ENCODE data around the gene ATP2A3.

Gene ATP2A3

GRCh38 chr17:3903051-3903825 lies 61.0 kb downstream of the ATP2A3 start:
- Histone ChIP-seq H3K9ac (ENCODE audit: low read depth, low read length, poor library complexity, severe bottlenecking) (no peak overlapping the region), H3K4me2 (ENCODE audit: low read depth, low read length, poor library complexity, severe bottlenecking) (no peak overlapping the region), H3F3A (ENCODE audit: low read depth) (no peaks in the 10 kb centered on the region), H2AFZ (ENCODE audit: low read length) (no peak overlapping the region), H3K9me2 (replicated peaks; ENCODE audit: low read depth, low read length) (no peaks in the 10 kb centered on the region), H3K4me1 (ENCODE audit: insufficient read depth, low read length, poor library complexity, severe bottlenecking) (peaks cover 4% of the 10 kb centered on the region), H3K4me3 (ENCODE audit: low read length, poor library complexity, severe bottlenecking) (no peak overlapping the region), H4K20me1 (ENCODE audit: insufficient read depth, low read length, poor library complexity, severe bottlenecking) (no peaks in the 10 kb centered on the region), H3K9me3 (ENCODE audit: insufficient read depth, low read depth, low read length) (no peaks in the 10 kb centered on the region), H3K79me2 (ENCODE audit: insufficient read depth, low read length) (peaks cover 5% of the 10 kb centered on the region; the same call in 1 of the 2 replicates), H3K36me3 (ENCODE audit: insufficient read depth, low read length) (peaks cover 5% of the 10 kb centered on the region; the same call in 1 of the 2 replicates), H3K27me3 (ENCODE audit: insufficient read depth, low read length, poor library complexity, severe bottlenecking) (no peaks in the 10 kb centered on the region)
- TF ChIP-seq EZH2phosphoT487 (IDR thresholded peaks at IDR 0.05; ENCODE audit: borderline replicate concordance) (no peak), CTCF (conservative IDR thresholded peaks at IDR 0.05; ENCODE audit: low read length) (no peak)

- H3K36me3 ChIP-seq (ENCODE audit: insufficient read depth, low read length): peaks cover 5% of the 10 kb centered on the region; the same call in 1 of the 2 replicates
- no peaks in the 10 kb centered on the region for H3K79me2 ChIP-seq (ENCODE audit: insufficient read depth, low read length)
- H3F3A ChIP-seq (ENCODE audit: low read depth): no peaks in the 10 kb centered on the region
- H3K27me3 ChIP-seq (ENCODE audit: insufficient read depth, low read length, poor library complexity, severe bottlenecking): no peaks in the 10 kb centered on the region
- no peak for TF ChIP-seq CTCF (conservative IDR thresholded peaks at IDR 0.05; ENCODE audit: low read length)
- TF ChIP-seq EZH2phosphoT487 (IDR thresholded peaks at IDR 0.05; ENCODE audit: borderline replicate concordance): no peak
- no peak overlapping the region for H2AFZ ChIP-seq (ENCODE audit: low read length)
- H3K4me3 ChIP-seq (ENCODE audit: low read length, poor library complexity, severe bottlenecking): no peak overlapping the region
- H3K9ac ChIP-seq (ENCODE audit: low read depth, low read length, poor library complexity, severe bottlenecking): no peak overlapping the region
- H3K4me2 ChIP-seq (ENCODE audit: low read depth, low read length, poor library complexity, severe bottlenecking): no peak overlapping the region
- peaks cover 4% of the 10 kb centered on the region for H3K4me1 ChIP-seq (ENCODE audit: insufficient read depth, low read length, poor library complexity, severe bottlenecking)
- H4K20me1 ChIP-seq (ENCODE audit: insufficient read depth, low read length, poor library complexity, severe bottlenecking): no peaks in the 10 kb centered on the region
- no peaks in the 10 kb centered on the region for H3K9me3 ChIP-seq (ENCODE audit: insufficient read depth, low read depth, low read length)
- H3K9me2 ChIP-seq (replicated peaks; ENCODE audit: low read depth, low read length): no peaks in the 10 kb centered on the region
These were observed 63.6 kb downstream of the ATP2A3 start for GRCh38 chr17:3900646-3901045.

- Histone ChIP-seq H3K9me3 (ENCODE audit: insufficient read depth, low read depth, low read length) (no peaks in the 10 kb centered on the region), H3K4me2 (ENCODE audit: low read depth, low read length, poor library complexity, severe bottlenecking) (no peak overlapping the region), H3K9ac (ENCODE audit: low read depth, low read length, poor library complexity, severe bottlenecking) (no peak overlapping the region)
These were observed 66.5 kb downstream of the ATP2A3 start for GRCh38 chr17:3897731-3898130.

More at GRCh38 chr17:3897731-3898130, 66.5 kb downstream of the ATP2A3 start:
- TF ChIP-seq EZH2phosphoT487 (IDR thresholded peaks at IDR 0.05; ENCODE audit: borderline replicate concordance): no peak
- TF ChIP-seq CTCF (conservative IDR thresholded peaks at IDR 0.05; ENCODE audit: low read length): no peak
- H3K4me1 ChIP-seq (ENCODE audit: insufficient read depth, low read length, poor library complexity, severe bottlenecking): peaks cover 7% of the 10 kb centered on the region
- H3K27me3 ChIP-seq (ENCODE audit: insufficient read depth, low read length, poor library complexity, severe bottlenecking): no peaks in the 10 kb centered on the region
- H3K79me2 ChIP-seq (ENCODE audit: insufficient read depth, low read length): no peaks in the 10 kb centered on the region
- no peaks in the 10 kb centered on the region for H3F3A ChIP-seq (ENCODE audit: low read depth)
- no peak overlapping the region for H2AFZ ChIP-seq (ENCODE audit: low read length)
- no peaks in the 10 kb centered on the region for H4K20me1 ChIP-seq (ENCODE audit: insufficient read depth, low read length, poor library complexity, severe bottlenecking)
- no peaks in the 10 kb centered on the region for H3K9me2 ChIP-seq (replicated peaks; ENCODE audit: low read depth, low read length)
- no peak overlapping the region for H3K4me3 ChIP-seq (ENCODE audit: low read length, poor library complexity, severe bottlenecking)
- H3K36me3 ChIP-seq (ENCODE audit: insufficient read depth, low read length): peaks cover 5% of the 10 kb centered on the region; the same call in 1 of the 2 replicates
